Endodermal cell (in vitro differentiated cells): ENCODE results near the gene PPP2R5C. TPM values are rescaled to one million over a fixed set of nuclear protein-coding genes. Genes with fewer than 3 reads are reported as not detected.
A peak's percentile ranks its signal among the peaks of the same experiment; 100 is the strongest.

Source experiments
- DNase-seq: peaks from one replicate; pipeline ENCODE4 v3.0.0-alpha.2; 2017
- H3K27ac ChIP-seq: 2 replicates; pipeline ENCODE4 v1.5.1; 2013; ENCODE audit warnings: mild to moderate bottlenecking, low read depth, low read length, moderate library complexity
- H3K27me3 ChIP-seq: 2 replicates; pipeline ENCODE4 v1.6.1; 2013; ENCODE audit warnings: mild to moderate bottlenecking, low read length, moderate library complexity; ENCODE audit not compliant: insufficient read depth, control insufficient read depth, poor library complexity, severe bottlenecking
- H3K36me3 ChIP-seq: 2 replicates; pipeline ENCODE4 v1.7.0; 2013; ENCODE audit warnings: mild to moderate bottlenecking, low read length, moderate library complexity; ENCODE audit not compliant: control insufficient read depth, insufficient read depth
- H3K4me1 ChIP-seq: one replicate; pipeline ENCODE4 v1.7.0; 2013; ENCODE audit warnings: low read length; ENCODE audit not compliant: control insufficient read depth, insufficient read depth
- H3K4me3 ChIP-seq: 2 replicates; pipeline ENCODE4 v1.5.1; 2013; ENCODE audit warnings: mild to moderate bottlenecking, low read length, moderate library complexity
- H3K9ac ChIP-seq: 2 replicates; pipeline ENCODE4 v1.6.1; 2013; ENCODE audit warnings: mild to moderate bottlenecking, low read length, moderate library complexity; ENCODE audit not compliant: poor library complexity, severe bottlenecking; ENCODE audit errors: extremely low read depth
- H3K9me3 ChIP-seq: 2 replicates; pipeline ENCODE4 v1.6.1; 2013; ENCODE audit warnings: mild to moderate bottlenecking, low read length, moderate library complexity; ENCODE audit not compliant: control insufficient read depth
- H3K27ac Mint-ChIP-seq: 2 replicates; pipeline ENCODE4 v1.8.0; 2020; ENCODE audit warnings: mixed read lengths
- H3K27me3 Mint-ChIP-seq: 2 replicates; pipeline ENCODE4 v1.8.0; 2021; ENCODE audit warnings: mild to moderate bottlenecking, mixed read lengths; ENCODE audit not compliant: insufficient read depth
- H3K36me3 Mint-ChIP-seq: 2 replicates; pipeline ENCODE4 v1.8.0; 2020; ENCODE audit warnings: low read depth, mixed read lengths
- H3K4me1 Mint-ChIP-seq: 2 replicates; pipeline ENCODE4 v1.8.0; 2020; ENCODE audit warnings: mixed read lengths
- H3K4me3 Mint-ChIP-seq: 2 replicates; pipeline ENCODE4 v1.8.0; 2020; ENCODE audit warnings: mild to moderate bottlenecking, moderate library complexity, mixed read lengths
- H3K9me3 Mint-ChIP-seq: 2 replicates; pipeline ENCODE4 v1.8.0; 2020; ENCODE audit warnings: mild to moderate bottlenecking, mixed read lengths
- CTCF ChIP-seq: fragments of 200-600 bp; sonication (generic); conservative IDR thresholded peaks from 2 replicates; pipeline ENCODE4 v1.5.0; 2021; ENCODE audit warnings: antibody characterized with exemption, mild to moderate bottlenecking
- WGBS, 2 experiments: methylation state at CpG; one replicate each; pipeline versions ENCODE4 v1.1.5 to v1.1.7; 2013; ENCODE audit warnings: missing lambda C conversion rate in 2 of 2, mixed read lengths in 1 of 2; ENCODE audit not compliant: insufficient coverage in 1 of 2, insufficient read length in 1 of 2; 5-methylcytosine and 5-hydroxymethylcytosine counted together
- total RNA-seq, 2 donors: library from RNA; stranded (reverse); fragmentation: NEBNext Ultra II Directional in 1 of 2; extraction: Animal tissue kit (Norgen Biotek cat#: 25700) in 1 of 2; gene quantifications; 2 replicates in 1 of 2; 3 replicates in 1 of 2; pipeline ENCODE4 v1.2.1, GENCODE V29; 2021

The PPP2R5C gene
- total RNA-seq, 2 donors from 2014 or later = 116 to 117 TPM

- Mint-ChIP-seq H3K36me3 (peaks cover 5% of the 10 kb centered on the region), H3K27me3 (peaks cover 35% of the 10 kb centered on the region), H3K9me3 (no peaks in the 10 kb centered on the region), H3K27ac (no peak overlapping the region), H3K4me3 (no peak overlapping the region), H3K4me1 (peaks cover 21% of the 10 kb centered on the region)
- no peaks in the 10 kb centered on the region for H3K9me3 ChIP-seq
- peaks cover 7% of the 10 kb centered on the region for H3K36me3 ChIP-seq
- H3K4me3 ChIP-seq = no peak overlapping the region
- H3K27ac ChIP-seq = no peak overlapping the region
- H3K27me3 ChIP-seq = peaks cover 11% of the 10 kb centered on the region
- TF ChIP-seq CTCF = no peak
- no peak for DNase-seq
- 88 to 100% methylated on average over 1 to 4 of the region's 5 CpGs for WGBS, 2 experiments
- H3K9ac ChIP-seq = no peak overlapping the region
- H3K4me1 ChIP-seq = no peaks in the 10 kb centered on the region
Measured at GRCh38 chr14:101963052-101963451, 201.5 kb downstream of the PPP2R5C start.

DNA sequence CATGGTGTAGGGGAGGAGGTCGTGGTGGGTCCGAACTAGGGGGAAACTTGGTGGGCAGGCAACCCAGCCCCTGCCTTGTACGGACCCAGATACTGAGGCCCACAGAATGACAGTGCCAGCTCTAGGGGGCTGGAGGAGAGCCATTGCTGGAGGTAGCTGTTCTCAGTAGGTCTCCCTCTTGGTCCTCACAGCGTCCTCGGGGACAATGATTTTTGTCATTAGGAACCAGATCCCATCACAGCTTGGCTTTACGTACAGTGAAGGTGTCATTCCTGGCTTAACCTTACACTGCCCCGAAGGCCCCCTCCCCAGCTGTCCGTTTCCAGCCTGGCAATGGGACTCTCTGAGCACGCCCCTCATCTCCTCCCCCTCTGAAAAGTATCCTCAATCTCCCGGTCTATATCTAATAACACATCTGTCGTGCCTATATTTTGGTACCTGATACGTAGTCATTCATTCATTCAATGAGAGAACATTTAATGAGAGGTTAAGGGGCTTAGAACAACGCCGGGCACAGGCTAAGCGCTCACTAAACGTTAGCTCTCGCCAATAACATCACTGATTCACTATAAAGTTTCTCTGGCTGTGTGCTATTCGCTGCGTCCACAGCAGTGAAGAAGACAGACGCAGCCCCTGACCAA is 202.3 kb downstream of the PPP2R5C start:
- Mint-ChIP-seq H3K36me3 (peaks cover 12% of the 10 kb centered on the region), H3K9me3 (no peaks in the 10 kb centered on the region), H3K27me3 (peaks cover 31% of the 10 kb centered on the region), H3K4me1 (peaks cover 21% of the 10 kb centered on the region), H3K27ac (peak overlapping the region; percentile 67), H3K4me3 (peak overlapping the region; percentile 85)
- H3K4me1 ChIP-seq = no peaks in the 10 kb centered on the region
- H3K4me3 ChIP-seq = peak overlapping the region; percentile 33
- H3K9ac ChIP-seq = no peak overlapping the region
- no peak for TF ChIP-seq CTCF
- H3K27ac ChIP-seq = no peak overlapping the region
- peaks cover 15% of the 10 kb centered on the region for H3K36me3 ChIP-seq
- H3K27me3 ChIP-seq = peaks cover 7% of the 10 kb centered on the region
- H3K9me3 ChIP-seq = no peaks in the 10 kb centered on the region
- 72 to 88% methylated on average over 17 to 20 of the region's 20 CpGs for WGBS, 2 experiments
- DNase-seq = no peak

- no peak for TF ChIP-seq CTCF
- Histone ChIP-seq H3K9ac (peak within 1 kb of the TSS; percentile 85), H3K4me3 (peak within 1 kb of the TSS; percentile 90), H3K27ac (peak within 1 kb of the TSS; percentile 93), H3K4me1 (no peaks in the 10 kb centered on the region), H3K36me3 (peaks cover 20% of the 10 kb centered on the region), H3K9me3 (no peaks in the 10 kb centered on the region), H3K27me3 (peaks cover 7% of the 10 kb centered on the region)
- H3K9me3 Mint-ChIP-seq = no peaks in the 10 kb centered on the region
- H3K36me3 Mint-ChIP-seq = peaks cover 18% of the 10 kb centered on the region
- peak within 1 kb of the TSS; percentile 85 for H3K4me3 Mint-ChIP-seq
- H3K27me3 Mint-ChIP-seq = peaks cover 31% of the 10 kb centered on the region
- H3K27ac Mint-ChIP-seq = peak within 1 kb of the TSS; percentile 91
- 1% methylated on average over 19 to 115 of the region's 115 CpGs for WGBS, 2 experiments
- H3K4me1 Mint-ChIP-seq = peaks cover 21% of the 10 kb centered on the region
- DNase-seq = peak; percentile 95
Measured at GRCh38 chr14:101964297-101965180, 203.0 kb downstream of the PPP2R5C start, which contains the start of gene DYNC1H1. TSS of gene DYNC1H1 (plus strand) at chr14:101964573. CDS start at chr14:101964692, 119 bp downstream.
